Activated T-cell treated with anti-CD3 and anti-CD28 coated beads, Interleukin-2, amount 50 U/mL, for 72 hours (primary cell): ENCODE data around the gene RNF148. TPM values are rescaled to one million over a fixed set of nuclear protein-coding genes. Genes with fewer than 3 reads are reported as not detected.

Experiments used
- ATAC-seq, 2 donors: fragments of 150-1000 bp; cut with Tn5 transposase; replicated peaks in 1 of 2; 2 replicates each; pipeline ENCODE4 v1.10.0; 2021; ENCODE audit warnings: moderate library complexity in 2 of 2, mild to moderate bottlenecking in 1 of 2
- DNase-seq, 2 donors: peaks; one replicate each; pipeline ENCODE4 v3.0.0; 2021 to 2022; ENCODE audit warnings: mixed read lengths in 1 of 2
- H3K27ac Mint-ChIP-seq: one replicate; pipeline ENCODE4 v1.8.0; 2022; ENCODE audit warnings: mild to moderate bottlenecking, moderate library complexity, mixed read lengths
- H3K27me3 Mint-ChIP-seq: one replicate; pipeline ENCODE4 v1.8.0; 2022; ENCODE audit warnings: low read depth, mixed read lengths
- H3K36me3 Mint-ChIP-seq, 2 donors: one replicate each; pipeline ENCODE4 v1.8.0; 2022; ENCODE audit warnings: mixed read lengths in 2 of 2, mild to moderate bottlenecking in 1 of 2; ENCODE audit not compliant: insufficient read depth in 2 of 2
- H3K4me1 Mint-ChIP-seq: one replicate; pipeline ENCODE4 v1.8.0; 2022; ENCODE audit warnings: low read depth, mixed read lengths
- H3K4me3 Mint-ChIP-seq, 2 donors: one replicate each; pipeline ENCODE4 v1.8.0; 2022; ENCODE audit warnings: mild to moderate bottlenecking in 2 of 2, mixed read lengths in 2 of 2, moderate library complexity in 2 of 2
- H3K9me3 Mint-ChIP-seq, 2 donors: one replicate each; pipeline ENCODE4 v1.8.0; 2022; ENCODE audit warnings: mixed read lengths in 2 of 2
- total RNA-seq, 2 donors: library from RNA; stranded (reverse); gene quantifications; one replicate each; pipeline ENCODE4 v1.2.3, GENCODE V29; 2022

The RNF148 gene
- total RNA-seq, 2 donors from 2014 or later: not detected

GRCh38 chr7:122715183-122715582 lies 12.5 kb upstream of the RNF148 start:
- H3K9me3 Mint-ChIP-seq: peaks cover 0 to 5% of the 10 kb centered on the region in 2 donors
- no peak for ATAC-seq
- no peak overlapping the region for H3K4me3 Mint-ChIP-seq

GRCh38 chr7:122710916-122711315 lies 8.2 kb upstream of the RNF148 start:
- ATAC-seq (no peak), DNase-seq (no peak)
- no peaks in the 10 kb centered on the region for H3K4me1 Mint-ChIP-seq
- H3K27ac Mint-ChIP-seq: no peak overlapping the region
- no peaks in the 10 kb centered on the region for H3K27me3 Mint-ChIP-seq
- H3K4me3 Mint-ChIP-seq: no peak overlapping the region
- peaks cover 0 to 1% of the 10 kb centered on the region in 2 donors for H3K9me3 Mint-ChIP-seq
- no peaks in the 10 kb centered on the region for H3K36me3 Mint-ChIP-seq

More at GRCh38 chr7:122715183-122715582, 12.5 kb upstream of the RNF148 start:
- Mint-ChIP-seq H3K27ac (no peak overlapping the region), H3K27me3 (no peaks in the 10 kb centered on the region), H3K36me3 (no peaks in the 10 kb centered on the region), H3K4me1 (no peaks in the 10 kb centered on the region)
- DNase-seq: no peak

- Mint-ChIP-seq H3K9me3 (peaks cover 0 to 1% of the 10 kb centered on the region in 2 donors), H3K27ac (no peak overlapping the region), H3K4me3 (no peak overlapping the region), H3K27me3 (no peaks in the 10 kb centered on the region), H3K4me1 (no peaks in the 10 kb centered on the region), H3K36me3 (no peaks in the 10 kb centered on the region)
- DNase-seq (no peak), ATAC-seq (no peak)
These were observed 7.4 kb upstream of the RNF148 start for GRCh38 chr7:122709930-122710646.

- Mint-ChIP-seq H3K9me3 (peaks cover 0 to 5% of the 10 kb centered on the region in 2 donors), H3K27me3 (no peaks in the 10 kb centered on the region), H3K36me3 (no peaks in the 10 kb centered on the region), H3K4me3 (no peak overlapping the region), H3K27ac (no peak overlapping the region), H3K4me1 (no peaks in the 10 kb centered on the region)
- ATAC-seq: no peak
- no peak for DNase-seq
These were observed 4.1 kb upstream of the RNF148 start for GRCh38 chr7:122706836-122707235.

- Mint-ChIP-seq H3K27ac (no peak within 1 kb of the TSS), H3K4me3 (no peak within 1 kb of the TSS), H3K4me1 (no peaks in the 10 kb centered on the region), H3K9me3 (peaks cover 2 to 5% of the 10 kb centered on the region in 2 donors), H3K27me3 (no peaks in the 10 kb centered on the region), H3K36me3 (no peaks in the 10 kb centered on the region)
- ATAC-seq (no peak), DNase-seq (no peak)
These were observed 3.7 kb downstream of the RNF148 start, which contains the start of gene RNF133 for GRCh38 chr7:122699017-122699416. RNF133 (minus strand) TSS chr7:122699117; CDS start chr7:122698918, 199 bp downstream.

- Mint-ChIP-seq H3K27me3 (no peaks in the 10 kb centered on the region), H3K27ac (no peak overlapping the region), H3K36me3 (peaks cover 0 to 4% of the 10 kb centered on the region in 2 donors), H3K4me3 (no peak overlapping the region), H3K4me1 (no peaks in the 10 kb centered on the region), H3K9me3 (peaks cover 5 to 6% of the 10 kb centered on the region in 2 donors)
- no peak for ATAC-seq
- no peak for DNase-seq
These were observed 6.9 kb downstream of the RNF148 start for GRCh38 chr7:122695816-122696215.

- peaks cover 0 to 4% of the 10 kb centered on the region in 2 donors for H3K36me3 Mint-ChIP-seq
- H3K27me3 Mint-ChIP-seq: no peaks in the 10 kb centered on the region
- DNase-seq: no peak
- no peak overlapping the region for H3K4me3 Mint-ChIP-seq
- peaks cover 5 to 6% of the 10 kb centered on the region in 2 donors for H3K9me3 Mint-ChIP-seq
- H3K4me1 Mint-ChIP-seq: no peaks in the 10 kb centered on the region
- ATAC-seq: no peak
- H3K27ac Mint-ChIP-seq: no peak overlapping the region
These were observed 8.0 kb downstream of the RNF148 start for GRCh38 chr7:122694697-122695096.

GRCh38 chr7:122692769-122693309 lies 9.9 kb downstream of the RNF148 start:
- peaks cover 5% of the 10 kb centered on the region in 2 donors for H3K9me3 Mint-ChIP-seq
- H3K4me3 Mint-ChIP-seq: no peak overlapping the region
- no peak for ATAC-seq
- no peaks in the 10 kb centered on the region for H3K27me3 Mint-ChIP-seq
- H3K27ac Mint-ChIP-seq: no peak overlapping the region
- peaks cover 0 to 4% of the 10 kb centered on the region in 2 donors for H3K36me3 Mint-ChIP-seq
- no peak for DNase-seq
- H3K4me1 Mint-ChIP-seq: no peaks in the 10 kb centered on the region

GRCh38 chr7:122691569-122692235 lies 11.0 kb downstream of the RNF148 start:
- H3K4me3 Mint-ChIP-seq: no peak overlapping the region
- ATAC-seq (no peak), DNase-seq (no peak)
- peaks cover 5% of the 10 kb centered on the region in 2 donors for H3K9me3 Mint-ChIP-seq
- H3K36me3 Mint-ChIP-seq: peaks cover 0 to 4% of the 10 kb centered on the region in 2 donors
- H3K27ac Mint-ChIP-seq: no peak overlapping the region
- no peaks in the 10 kb centered on the region for H3K4me1 Mint-ChIP-seq
- H3K27me3 Mint-ChIP-seq: no peaks in the 10 kb centered on the region

- ATAC-seq (no peak), DNase-seq (no peak)
- Mint-ChIP-seq H3K36me3 (peaks cover 0 to 4% of the 10 kb centered on the region in 2 donors), H3K27ac (no peak overlapping the region), H3K4me3 (no peak overlapping the region), H3K27me3 (no peaks in the 10 kb centered on the region), H3K4me1 (no peaks in the 10 kb centered on the region), H3K9me3 (peaks cover 5% of the 10 kb centered on the region in 2 donors)
These were observed 13.2 kb downstream of the RNF148 start for GRCh38 chr7:122689346-122690109.

GRCh38 chr7:122688400-122688998 lies 14.2 kb downstream of the RNF148 start:
- no peak overlapping the region for H3K4me3 Mint-ChIP-seq
- H3K36me3 Mint-ChIP-seq: peaks cover 0 to 4% of the 10 kb centered on the region in 2 donors
- DNase-seq: no peak
- H3K9me3 Mint-ChIP-seq: peaks cover 1 to 5% of the 10 kb centered on the region in 2 donors
- H3K27me3 Mint-ChIP-seq: no peaks in the 10 kb centered on the region
- no peak for ATAC-seq
- H3K27ac Mint-ChIP-seq: no peak overlapping the region
- H3K4me1 Mint-ChIP-seq: no peaks in the 10 kb centered on the region

- H3K4me3 Mint-ChIP-seq: no peak overlapping the region
- H3K36me3 Mint-ChIP-seq: no peaks in the 10 kb centered on the region
- no peaks in the 10 kb centered on the region for H3K4me1 Mint-ChIP-seq
- no peaks in the 10 kb centered on the region for H3K27me3 Mint-ChIP-seq
- peaks cover 0 to 1% of the 10 kb centered on the region in 2 donors for H3K9me3 Mint-ChIP-seq
- H3K27ac Mint-ChIP-seq: no peak overlapping the region
- ATAC-seq (no peak), DNase-seq (no peak)
These were observed 16.3 kb downstream of the RNF148 start for GRCh38 chr7:122686360-122686878.
